Coronary artery (tissue), 2 donors: ENCODE measurements around the gene TUBE1.

Source experiments
- DNase-seq: peaks from one replicate; pipeline ENCODE4 v3.0.0-alpha.2; 2017; ENCODE audit warnings: low spot score
- H3K27ac ChIP-seq, 2 donors: fragments of 200-600 bp; sonication (generic); one replicate each; pipeline ENCODE4 v1.5.1; 2016 to 2019
- H3K4me3 ChIP-seq: fragments of 200-600 bp; sonication (generic); 2 replicates; pipeline ENCODE4 v1.5.1; 2016; ENCODE audit warnings: mild to moderate bottlenecking, moderate library complexity
- CTCF ChIP-seq: fragments of 200-600 bp; sonication (generic); IDR thresholded peaks from one replicate; pipeline ENCODE4 v1.5.1; 2019; ENCODE audit warnings: antibody characterized with exemption

Gene TUBE1

GRCh38 chr6:112029045-112029822 is 58.0 kb downstream of the TUBE1 start:
- no peak for TF ChIP-seq CTCF
- no peak for DNase-seq
- peak overlapping the region in 1 of 2 donors; percentile 75 for H3K27ac ChIP-seq

GRCh38 chr6:112027942-112028674 is 59.2 kb downstream of the TUBE1 start:
- no peak for DNase-seq
- no peak for TF ChIP-seq CTCF
- no peak overlapping the region for H3K4me3 ChIP-seq
- peak overlapping the region in 1 of 2 donors; percentile 43 for H3K27ac ChIP-seq

More at GRCh38 chr6:112029045-112029822, 58.0 kb downstream of the TUBE1 start:
- H3K4me3 ChIP-seq, result no peak overlapping the region

- no peak for TF ChIP-seq CTCF
These were observed 60.3 kb downstream of the TUBE1 start for GRCh38 chr6:112026933-112027332.

GRCh38 chr6:112024464-112024863 is 62.8 kb downstream of the TUBE1 start:
- no peak for TF ChIP-seq CTCF
- no peak for DNase-seq
- no peak overlapping the region for H3K27ac ChIP-seq

More at GRCh38 chr6:112026933-112027332, 60.3 kb downstream of the TUBE1 start:
- no peak overlapping the region for H3K27ac ChIP-seq
- no peak for DNase-seq
- no peak overlapping the region for H3K4me3 ChIP-seq

GRCh38 chr6:112022749-112023148 is 64.5 kb downstream of the TUBE1 start:
- TF ChIP-seq CTCF, result no peak
- no peak overlapping the region for H3K4me3 ChIP-seq
- DNase-seq, result no peak
- no peak overlapping the region for H3K27ac ChIP-seq

More at GRCh38 chr6:112024464-112024863, 62.8 kb downstream of the TUBE1 start:
- no peak overlapping the region for H3K4me3 ChIP-seq

GRCh38 chr6:112021691-112022310 is 65.5 kb downstream of the TUBE1 start:
- TF ChIP-seq CTCF, result no peak
- no peak overlapping the region for H3K4me3 ChIP-seq
- H3K27ac ChIP-seq, result no peak overlapping the region
- no peak for DNase-seq
